SK-N-SH treated with all-trans-retinoic acid at 6 μM for 48 hours (cell line): ENCODE results near the gene ATP2B3.

Experiments
- CSDC2 ChIP-seq: fragments of 250-450 bp; sonication (Bioruptor Pico); IDR thresholded peaks from 2 replicates; pipeline ENCODE4 v1.5.0; 2020; ENCODE audit warnings: mild to moderate bottlenecking, moderate library complexity
- OSR1 ChIP-seq: fragments of 250-450 bp; sonication (Bioruptor Pico); IDR thresholded peaks from 2 replicates; pipeline ENCODE4 v1.8.0; 2022; ENCODE audit warnings: moderate library complexity, mild to moderate bottlenecking, inconsistent platforms
- PPARA ChIP-seq: fragments of 250-450 bp; sonication (Bioruptor Pico); IDR thresholded peaks from 2 replicates; pipeline ENCODE4 v1.5.0; 2020; ENCODE audit warnings: mild to moderate bottlenecking, borderline replicate concordance
- RARB ChIP-seq: fragments of 250-450 bp; sonication (Bioruptor Pico); IDR thresholded peaks from 2 replicates; pipeline ENCODE4 v1.8.0; 2021; ENCODE audit warnings: mild to moderate bottlenecking, moderate library complexity
- TOX ChIP-seq: fragments of 250-450 bp; sonication (Bioruptor Pico); IDR thresholded peaks from 2 replicates; pipeline ENCODE4 v1.8.0; 2021; ENCODE audit warnings: mild to moderate bottlenecking, moderate library complexity, borderline replicate concordance
- ZC3H10 ChIP-seq: fragments of 250-450 bp; sonication (Bioruptor Pico); IDR thresholded peaks from 2 replicates; pipeline ENCODE4 v1.5.1; 2021; ENCODE audit warnings: mild to moderate bottlenecking, moderate library complexity
- ZFP3 ChIP-seq: fragments of 250-450 bp; sonication (Bioruptor Pico); IDR thresholded peaks from 2 replicates; pipeline ENCODE4 v1.5.0; 2020; ENCODE audit warnings: mild to moderate bottlenecking, moderate library complexity
- ZNF8 ChIP-seq: fragments of 450-650 bp; formaldehyde crosslinking; IDR thresholded peaks from 2 replicates; pipeline ENCODE4 v1.5.0; 2020; ENCODE audit warnings: mild to moderate bottlenecking, moderate library complexity
- TF ChIP-seq, protein P1 (sequence below): fragments of 250-450 bp; sonication (Bioruptor Pico); IDR thresholded peaks from 2 replicates; pipeline ENCODE4 v1.5.1; 2021; ENCODE audit warnings: mild to moderate bottlenecking, moderate library complexity
- TF ChIP-seq, protein P2 (sequence below): fragments of 250-450 bp; sonication (Bioruptor Pico); IDR thresholded peaks from 2 replicates; pipeline ENCODE4 v1.5.0; 2020; ENCODE audit warnings: mild to moderate bottlenecking, moderate library complexity

DNA sequence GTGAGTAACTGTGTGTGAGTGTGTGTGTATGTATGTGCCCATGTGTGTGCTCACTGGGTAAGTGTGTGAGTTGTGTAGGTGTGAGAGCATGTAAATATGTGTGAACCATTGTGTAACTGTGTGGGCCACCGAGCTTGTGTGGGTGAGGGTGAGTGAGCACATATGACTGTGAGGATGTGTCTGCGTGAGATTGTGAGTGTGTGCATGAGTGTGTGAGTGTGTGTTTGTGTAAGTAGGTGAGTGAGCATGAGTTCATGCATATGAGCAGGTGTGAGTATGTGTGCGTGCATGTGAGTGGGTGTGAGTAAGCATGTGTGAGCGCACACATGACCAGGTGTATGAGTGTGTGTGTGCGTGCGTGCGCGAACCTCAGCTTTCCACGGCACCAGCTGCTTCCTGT lies 1.4 kb upstream of the ATP2B3 start:
- TF ChIP-seq ZC3H10 (no peak), ZNF8 (CRISPR knock-in tag) (no peak), RARB (CRISPR knock-in tag) (no peak), TOX (no peak), PPARA (CRISPR knock-in tag) (no peak), CSDC2 (CRISPR knock-in tag) (no peak), ZFP3 (CRISPR knock-in tag) (no peak), OSR1 (no peak)
- TF ChIP-seq, protein P1, sequence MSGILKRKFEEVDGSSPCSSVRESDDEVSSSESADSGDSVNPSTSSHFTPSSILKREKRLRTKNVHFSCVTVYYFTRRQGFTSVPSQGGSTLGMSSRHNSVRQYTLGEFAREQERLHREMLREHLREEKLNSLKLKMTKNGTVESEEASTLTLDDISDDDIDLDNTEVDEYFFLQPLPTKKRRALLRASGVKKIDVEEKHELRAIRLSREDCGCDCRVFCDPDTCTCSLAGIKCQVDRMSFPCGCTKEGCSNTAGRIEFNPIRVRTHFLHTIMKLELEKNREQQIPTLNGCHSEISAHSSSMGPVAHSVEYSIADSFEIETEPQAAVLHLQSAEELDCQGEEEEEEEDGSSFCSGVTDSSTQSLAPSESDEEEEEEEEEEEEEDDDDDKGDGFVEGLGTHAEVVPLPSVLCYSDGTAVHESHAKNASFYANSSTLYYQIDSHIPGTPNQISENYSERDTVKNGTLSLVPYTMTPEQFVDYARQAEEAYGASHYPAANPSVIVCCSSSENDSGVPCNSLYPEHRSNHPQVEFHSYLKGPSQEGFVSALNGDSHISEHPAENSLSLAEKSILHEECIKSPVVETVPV, result no peak
- TF ChIP-seq, protein P2, sequence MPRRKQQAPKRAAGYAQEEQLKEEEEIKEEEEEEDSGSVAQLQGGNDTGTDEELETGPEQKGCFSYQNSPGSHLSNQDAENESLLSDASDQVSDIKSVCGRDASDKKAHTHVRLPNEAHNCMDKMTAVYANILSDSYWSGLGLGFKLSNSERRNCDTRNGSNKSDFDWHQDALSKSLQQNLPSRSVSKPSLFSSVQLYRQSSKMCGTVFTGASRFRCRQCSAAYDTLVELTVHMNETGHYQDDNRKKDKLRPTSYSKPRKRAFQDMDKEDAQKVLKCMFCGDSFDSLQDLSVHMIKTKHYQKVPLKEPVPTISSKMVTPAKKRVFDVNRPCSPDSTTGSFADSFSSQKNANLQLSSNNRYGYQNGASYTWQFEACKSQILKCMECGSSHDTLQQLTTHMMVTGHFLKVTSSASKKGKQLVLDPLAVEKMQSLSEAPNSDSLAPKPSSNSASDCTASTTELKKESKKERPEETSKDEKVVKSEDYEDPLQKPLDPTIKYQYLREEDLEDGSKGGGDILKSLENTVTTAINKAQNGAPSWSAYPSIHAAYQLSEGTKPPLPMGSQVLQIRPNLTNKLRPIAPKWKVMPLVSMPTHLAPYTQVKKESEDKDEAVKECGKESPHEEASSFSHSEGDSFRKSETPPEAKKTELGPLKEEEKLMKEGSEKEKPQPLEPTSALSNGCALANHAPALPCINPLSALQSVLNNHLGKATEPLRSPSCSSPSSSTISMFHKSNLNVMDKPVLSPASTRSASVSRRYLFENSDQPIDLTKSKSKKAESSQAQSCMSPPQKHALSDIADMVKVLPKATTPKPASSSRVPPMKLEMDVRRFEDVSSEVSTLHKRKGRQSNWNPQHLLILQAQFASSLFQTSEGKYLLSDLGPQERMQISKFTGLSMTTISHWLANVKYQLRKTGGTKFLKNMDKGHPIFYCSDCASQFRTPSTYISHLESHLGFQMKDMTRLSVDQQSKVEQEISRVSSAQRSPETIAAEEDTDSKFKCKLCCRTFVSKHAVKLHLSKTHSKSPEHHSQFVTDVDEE (CRISPR knock-in tag), result no peak
